ENCODE measurements around the gene MAP7D1.

MAP7D1 gene

GRCh38 chr1:36126797-36127500 lies 29.0 kb upstream of the MAP7D1 start:
- no peak for DNase-seq (ENCODE audit: low read depth in 2 of 2)
- TF ChIP-seq CTCF (IDR thresholded peaks at IDR 0.05; ENCODE audit: low read depth, low read length), result no peak
- no peak overlapping the region for H3K4me3 ChIP-seq (replicated peaks in 1 of 2; ENCODE audit: low read depth in 2 of 2, low read length in 2 of 2)

- peak; percentile 31 to 43 for DNase-seq (ENCODE audit: low read depth in 2 of 2)
- H3K4me3 ChIP-seq (replicated peaks in 1 of 2; ENCODE audit: low read depth in 2 of 2, low read length in 2 of 2), result no peak overlapping the region
- no peak for TF ChIP-seq CTCF (IDR thresholded peaks at IDR 0.05; ENCODE audit: low read depth, low read length)
Observed at GRCh38 chr1:36128126-36128904, 27.6 kb upstream of the MAP7D1 start.

- DNase-seq (ENCODE audit: low read depth in 2 of 2), result no peak
- no peak for TF ChIP-seq CTCF (IDR thresholded peaks at IDR 0.05; ENCODE audit: low read depth, low read length)
- H3K4me3 ChIP-seq (replicated peaks in 1 of 2; ENCODE audit: low read depth in 2 of 2, low read length in 2 of 2), result no peak overlapping the region
Observed at GRCh38 chr1:36128905-36129206, 27.1 kb upstream of the MAP7D1 start.

- DNase-seq (ENCODE audit: low read depth in 2 of 2), result no peak
- no peak for TF ChIP-seq CTCF (IDR thresholded peaks at IDR 0.05; ENCODE audit: low read depth, low read length)
- H3K4me3 ChIP-seq (replicated peaks in 1 of 2; ENCODE audit: low read depth in 2 of 2, low read length in 2 of 2), result no peak overlapping the region
Observed at GRCh38 chr1:36132029-36132428, 23.9 kb upstream of the MAP7D1 start.

GRCh38 chr1:36133484-36133883 lies 22.5 kb upstream of the MAP7D1 start:
- no peak for TF ChIP-seq CTCF (IDR thresholded peaks at IDR 0.05; ENCODE audit: low read depth, low read length)
- H3K4me3 ChIP-seq (replicated peaks in 1 of 2; ENCODE audit: low read depth in 2 of 2, low read length in 2 of 2), result no peak overlapping the region
- peak; percentile 91 to 96 for DNase-seq (ENCODE audit: low read depth in 2 of 2)

- TF ChIP-seq CTCF (IDR thresholded peaks at IDR 0.05; ENCODE audit: low read depth, low read length), result no peak
- no peak overlapping the region for H3K4me3 ChIP-seq (replicated peaks in 1 of 2; ENCODE audit: low read depth in 2 of 2, low read length in 2 of 2)
- no peak for DNase-seq (ENCODE audit: low read depth in 2 of 2)
Observed at GRCh38 chr1:36134031-36134430, 21.9 kb upstream of the MAP7D1 start.

All from cardiac fibroblast (primary cell).